HEK293 (cell line): ENCODE results near the gene DNMT1.

ENCODE experiments used
- CTCF ChIA-PET: fragments of 350-600 bp; formaldehyde crosslinking; extraction: SDS; loops from one replicate; lab custom pipeline; 2021; ENCODE audit warnings: antibody characterized with exemption; lab: Yijun Ruan, JAX
- POLR2A ChIA-PET: fragments of 300-600 bp; formaldehyde crosslinking; extraction: SDS; loops from one replicate; lab custom pipeline; 2020; ENCODE audit warnings: antibody characterized with exemption, inconsistent platforms; lab: Yijun Ruan, JAX
- H3K27ac ChIP-seq: fragments of 200-500 bp; sonication (Bioruptor generic); 2 replicates; pipeline ENCODE4 v1.5.1; 2014; ENCODE audit warnings: low read depth, low read length, control low read depth, inconsistent platforms; ENCODE audit errors: extremely low read depth
- H3K36me3 ChIP-seq, 2 experiments: fragments of 200-500 bp in 1 of 2; sonication (Bioruptor generic) in 1 of 2; 1 replicate in 1 of 2; 2 replicates in 1 of 2; pipeline ENCODE4 v1.5.1; 2014 to 2017; ENCODE audit warnings: inconsistent platforms in 2 of 2, low read length in 2 of 2; ENCODE audit not compliant: control insufficient read depth in 2 of 2, insufficient read depth in 1 of 2
- H3K4me1 ChIP-seq: fragments of 200-500 bp; sonication (Bioruptor generic); 2 replicates; pipeline ENCODE4 v1.5.1; 2014; ENCODE audit warnings: mild to moderate bottlenecking, low read length, inconsistent platforms; ENCODE audit not compliant: control insufficient read depth, insufficient read depth
- H3K4me3 ChIP-seq: 2 replicates; pipeline ENCODE4 v1.5.1; 2011; ENCODE audit warnings: low read depth, mild to moderate bottlenecking, control low read depth, low read length, moderate library complexity
- H3K9me3 ChIP-seq: fragments of 200-500 bp; sonication (Bioruptor generic); 2 replicates; pipeline ENCODE4 v1.5.1; 2014; ENCODE audit warnings: low read depth, low read length, inconsistent platforms; ENCODE audit not compliant: control insufficient read depth, insufficient read depth
- HIC1 ChIP-seq: fragments of 450-650 bp; formaldehyde crosslinking; IDR thresholded peaks from 2 replicates; pipeline ENCODE4 v1.5.1; 2016; ENCODE audit warnings: missing biosample characterization, missing genetic modification characterization
- IKZF3 ChIP-seq: fragments of 450-650 bp; IDR thresholded peaks from 2 replicates; pipeline ENCODE4 v1.5.0; 2018; ENCODE audit warnings: missing biosample characterization, mild to moderate bottlenecking, missing genetic modification characterization, moderate library complexity
- KLF16 ChIP-seq: fragments of 450-650 bp; formaldehyde crosslinking; IDR thresholded peaks from 2 replicates; pipeline ENCODE4 v1.5.1; 2017; ENCODE audit warnings: missing biosample characterization, missing genetic modification characterization
- KLF8 ChIP-seq: fragments of 450-650 bp; formaldehyde crosslinking; IDR thresholded peaks from 2 replicates; pipeline ENCODE4 v1.5.1; 2016; ENCODE audit warnings: missing biosample characterization, missing genetic modification characterization
- PRDM6 ChIP-seq: fragments of 450-650 bp; formaldehyde crosslinking; IDR thresholded peaks from 2 replicates; pipeline ENCODE4 v1.5.1; 2017; ENCODE audit warnings: missing biosample characterization, missing genetic modification characterization
- SCRT1 ChIP-seq: fragments of 450-650 bp; formaldehyde crosslinking; IDR thresholded peaks from 2 replicates; pipeline ENCODE4 v1.5.1; 2016; ENCODE audit warnings: missing biosample characterization, missing genetic modification characterization, borderline replicate concordance
- SCRT2 ChIP-seq: fragments of 450-650 bp; formaldehyde crosslinking; IDR thresholded peaks from 2 replicates; pipeline ENCODE4 v1.5.1; 2016; ENCODE audit warnings: missing biosample characterization, missing genetic modification characterization
- SP3 ChIP-seq: fragments of 450-650 bp; formaldehyde crosslinking; IDR thresholded peaks from 2 replicates; pipeline ENCODE4 v1.5.1; 2016; ENCODE audit warnings: missing biosample characterization, missing genetic modification characterization
- SP7 ChIP-seq: fragments of 450-650 bp; formaldehyde crosslinking; IDR thresholded peaks from 2 replicates; pipeline ENCODE4 v1.5.1; 2016; ENCODE audit warnings: missing biosample characterization, missing genetic modification characterization
- ZEB2 ChIP-seq: fragments of 450-650 bp; formaldehyde crosslinking; IDR thresholded peaks from 2 replicates; pipeline ENCODE4 v1.5.1; 2016; ENCODE audit warnings: missing biosample characterization, missing genetic modification characterization
- ZNF280D ChIP-seq: fragments of 450-650 bp; formaldehyde crosslinking; IDR thresholded peaks from 2 replicates; pipeline ENCODE4 v1.5.1; 2016; ENCODE audit warnings: missing biosample characterization, missing genetic modification characterization
- ZNF341 ChIP-seq: fragments of 450-650 bp; formaldehyde crosslinking; IDR thresholded peaks from 2 replicates; pipeline ENCODE4; 2016; ENCODE audit warnings: low read depth, missing biosample characterization, missing genetic modification characterization
- ZNF404 ChIP-seq: fragments of 450-650 bp; formaldehyde crosslinking; IDR thresholded peaks from 2 replicates; pipeline ENCODE4 v1.5.1; 2017; ENCODE audit warnings: missing biosample characterization, missing genetic modification characterization
- ZNF473 ChIP-seq: fragments of 450-650 bp; formaldehyde crosslinking; IDR thresholded peaks from 2 replicates; pipeline ENCODE4 v1.5.1; 2017; ENCODE audit warnings: missing biosample characterization, missing genetic modification characterization
- ZNF510 ChIP-seq: fragments of 450-650 bp; formaldehyde crosslinking; IDR thresholded peaks from 2 replicates; pipeline ENCODE4 v1.5.1; 2018; ENCODE audit warnings: mild to moderate bottlenecking, missing genetic modification characterization, missing biosample characterization; ENCODE audit not compliant: insufficient replicate concordance
- ZNF621 ChIP-seq: fragments of 450-650 bp; formaldehyde crosslinking; IDR thresholded peaks from 2 replicates; pipeline ENCODE4 v1.5.1; 2017; ENCODE audit warnings: missing biosample characterization, missing genetic modification characterization
- ZNF624 ChIP-seq: fragments of 450-650 bp; formaldehyde crosslinking; IDR thresholded peaks from 2 replicates; pipeline ENCODE4 v1.5.1; 2017; ENCODE audit warnings: missing biosample characterization, missing genetic modification characterization
- ZNF660 ChIP-seq: fragments of 450-650 bp; IDR thresholded peaks from 2 replicates; pipeline ENCODE4 v1.5.1; 2018; ENCODE audit warnings: missing biosample characterization, mild to moderate bottlenecking, missing genetic modification characterization
- ZNF701 ChIP-seq: fragments of 450-650 bp; formaldehyde crosslinking; IDR thresholded peaks from 2 replicates; pipeline ENCODE4 v1.5.1; 2016; ENCODE audit warnings: missing biosample characterization, missing genetic modification characterization
- ZNF704 ChIP-seq: fragments of 450-650 bp; formaldehyde crosslinking; IDR thresholded peaks from 2 replicates; pipeline ENCODE4 v1.5.1; 2016; ENCODE audit warnings: missing biosample characterization, missing genetic modification characterization
- ZNF776 ChIP-seq: fragments of 450-650 bp; formaldehyde crosslinking; IDR thresholded peaks from 2 replicates; pipeline ENCODE4 v1.5.0; 2017; ENCODE audit warnings: missing biosample characterization, missing genetic modification characterization, borderline replicate concordance
- ZSCAN30 ChIP-seq: fragments of 450-650 bp; IDR thresholded peaks from 2 replicates; pipeline ENCODE4 v1.5.1; 2018; ENCODE audit warnings: missing biosample characterization, mild to moderate bottlenecking, missing genetic modification characterization, moderate library complexity

The DNMT1 gene

GRCh38 chr19:10134040-10134439 lies 60.7 kb downstream of the DNMT1 start:
- ChIA-PET CTCF (interaction anchor here (1.0 kb wide), 1 partner anchor 65 kb away, joined by 3 read pairs; no protein-coding TSS in a partner anchor), POLR2A (no interaction called here)
- no peaks in the 10 kb centered on the region for H3K9me3 ChIP-seq
- TF ChIP-seq ZNF341 (tag by site-specific recombination): no peak
- 0 out of 2 replicates have a peak, but pooled peaks have one; percentile 21 for TF ChIP-seq HIC1
- peaks cover 44 to 93% of the 10 kb centered on the region in 2 experiments; a peak in 2 of 3 replicates for H3K36me3 ChIP-seq
- no peak overlapping the region for H3K4me3 ChIP-seq
- no peak overlapping the region for H3K27ac ChIP-seq
- no peaks in the 10 kb centered on the region for H3K4me1 ChIP-seq

GRCh38 chr19:10133596-10133995 lies 61.2 kb downstream of the DNMT1 start:
- H3K4me1 ChIP-seq: no peaks in the 10 kb centered on the region
- no peak overlapping the region for H3K27ac ChIP-seq
- H3K36me3 ChIP-seq: peaks cover 46 to 92% of the 10 kb centered on the region in 2 experiments; a peak in 2 of 3 replicates
- H3K9me3 ChIP-seq: no peaks in the 10 kb centered on the region
- TF ChIP-seq ZNF510 (tag by site-specific recombination): no peak
- no peak for TF ChIP-seq SP7 (tag by site-specific recombination)
- TF ChIP-seq ZNF704: no peak
- TF ChIP-seq ZNF660 (tag by site-specific recombination): no peak
- TF ChIP-seq ZNF473 (tag by site-specific recombination): no peak
- no peak for TF ChIP-seq ZNF624 (tag by site-specific recombination)
- no peak for TF ChIP-seq SCRT1 (tag by site-specific recombination)
- TF ChIP-seq PRDM6: no peak
- TF ChIP-seq KLF16 (tag by site-specific recombination): no peak
- no peak for TF ChIP-seq ZNF701
- TF ChIP-seq SP3: no peak
- TF ChIP-seq ZSCAN30 (tag by site-specific recombination): no peak
- no peak overlapping the region for H3K4me3 ChIP-seq
- POLR2A ChIA-PET: interaction anchor here (0.9 kb wide), 1 partner anchor 18 kb away, joined by 3 read pairs; no protein-coding TSS in a partner anchor
- CTCF ChIA-PET: interaction anchor here (0.7 to 1.0 kb wide), 3 partner anchors 13 to 218 kb away, joined by 3 to 5 read pairs (median 3); partner anchors contain the start of genes ANGPTL6 and EIF3G

GRCh38 chr19:10132905-10133304 lies 61.8 kb downstream of the DNMT1 start:
- Histone ChIP-seq H3K4me1 (no peaks in the 10 kb centered on the region), H3K4me3 (no peak overlapping the region), H3K27ac (no peak overlapping the region), H3K36me3 (peaks cover 53 to 91% of the 10 kb centered on the region in 2 experiments; a peak in 2 of 3 replicates), H3K9me3 (no peaks in the 10 kb centered on the region)
- ChIA-PET CTCF (interaction anchor here (0.5 to 1.0 kb wide), 6 partner anchors 13 to 217 kb away, joined by 3 to 5 read pairs (median 3); partner anchors contain the start of genes ANGPTL6 and EIF3G), POLR2A (interaction anchor here (0.7 to 0.9 kb wide), 4 partner anchors 10 to 287 kb away, joined by 3 to 4 read pairs (median 3); partner anchors contain the start of gene PDE4A)
- TF ChIP-seq ZEB2 (no peak), ZNF404 (tag by site-specific recombination) (no peak), KLF8 (tag by site-specific recombination) (0 out of 2 replicates have a peak, but pooled peaks have one; percentile 33), ZNF621 (tag by site-specific recombination) (no peak), ZNF280D (tag by site-specific recombination) (peak; percentile 92), ZNF776 (tag by site-specific recombination) (no peak), IKZF3 (tag by site-specific recombination) (no peak), SCRT2 (tag by site-specific recombination) (0 out of 2 replicates have a peak, but pooled peaks have one; percentile 48)
